ENCODE measurements around the gene RRAD.

Gene RRAD

GRCh38 chr16:66924527-66925321 is 611 bp downstream of the RRAD start:
- H3K4me3 ChIP-seq (ENCODE audit: low read depth, low read length): peak overlapping the region; percentile 37
- no peak for DNase-seq (ENCODE audit: low read depth)

GRCh38 chr16:66923866-66924265 is 1.5 kb downstream of the RRAD start:
- no peak for TF ChIP-seq CTCF (IDR thresholded peaks at IDR 0.05; ENCODE audit: low read depth, low read length, missing control alignments)
- H3K4me3 ChIP-seq (ENCODE audit: low read depth, low read length): no peak overlapping the region
- DNase-seq (ENCODE audit: low read depth): no peak

More at GRCh38 chr16:66924527-66925321, 611 bp downstream of the RRAD start:
- TF ChIP-seq CTCF (IDR thresholded peaks at IDR 0.05; ENCODE audit: low read depth, low read length, missing control alignments): peak; percentile 54

- TF ChIP-seq CTCF (IDR thresholded peaks at IDR 0.05; ENCODE audit: low read depth, low read length, missing control alignments): no peak
- no peak overlapping the region for H3K4me3 ChIP-seq (ENCODE audit: low read depth, low read length)
- DNase-seq (ENCODE audit: low read depth): no peak
Observed at GRCh38 chr16:66923247-66923731, 2.0 kb downstream of the RRAD start.

- no peak for TF ChIP-seq CTCF (IDR thresholded peaks at IDR 0.05; ENCODE audit: low read depth, low read length, missing control alignments)
- H3K4me3 ChIP-seq (ENCODE audit: low read depth, low read length): no peak overlapping the region
- DNase-seq (ENCODE audit: low read depth): no peak
Observed at GRCh38 chr16:66921729-66922450, 3.4 kb downstream of the RRAD start.

- DNase-seq (ENCODE audit: low read depth): no peak
- no peak overlapping the region for H3K4me3 ChIP-seq (ENCODE audit: low read depth, low read length)
- no peak for TF ChIP-seq CTCF (IDR thresholded peaks at IDR 0.05; ENCODE audit: low read depth, low read length, missing control alignments)
Observed at GRCh38 chr16:66920924-66921680, 4.2 kb downstream of the RRAD start.

- DNase-seq (ENCODE audit: low read depth): no peak
- no peak overlapping the region for H3K4me3 ChIP-seq (ENCODE audit: low read depth, low read length)
- TF ChIP-seq CTCF (IDR thresholded peaks at IDR 0.05; ENCODE audit: low read depth, low read length, missing control alignments): no peak
Observed at GRCh38 chr16:66920299-66920590, 5.1 kb downstream of the RRAD start.

All from GM12864 (cell line).